Neural progenitor cell (in vitro differentiated cells): ENCODE results near the gene GXYLT1. TPM values are rescaled to one million over a fixed set of nuclear protein-coding genes. Genes with fewer than 3 reads are reported as not detected.
"Not testable (repeated sequence)": the region's sequence is repeated elsewhere in the genome, so short reads cannot be mapped to it uniquely, and the experiment has no call there.

Source experiments
- DNase-seq: peaks from one replicate; pipeline ENCODE4 v3.0.0-alpha.2; 2016; ENCODE audit warnings: low spot score
- H2AFZ ChIP-seq: fragments of 200-600 bp; sonication (generic); replicated peaks from 2 replicates; pipeline ENCODE4 v1.6.1; 2016; ENCODE audit warnings: antibody characterized with exemption
- H3F3A ChIP-seq: fragments of 200-600 bp; sonication (generic); 2 replicates; pipeline ENCODE4 v1.6.1; 2016; ENCODE audit warnings: antibody characterized with exemption, low read depth
- H3K27ac ChIP-seq: fragments of 200-600 bp; sonication (generic); 2 replicates; pipeline ENCODE4 v1.5.1; 2016; ENCODE audit warnings: mild to moderate bottlenecking
- H3K27me3 ChIP-seq: fragments of 200-600 bp; sonication (generic); 2 replicates; pipeline ENCODE4 v1.6.1; 2016; ENCODE audit warnings: mild to moderate bottlenecking, moderate library complexity
- H3K36me3 ChIP-seq: fragments of 200-600 bp; sonication (generic); 2 replicates; pipeline ENCODE4 v1.5.1; 2016
- H3K4me1 ChIP-seq: fragments of 200-600 bp; sonication (generic); 2 replicates; pipeline ENCODE4 v1.6.1; 2016; ENCODE audit warnings: mixed run types
- H3K4me2 ChIP-seq: fragments of 200-600 bp; sonication (generic); 2 replicates; pipeline ENCODE4 v1.6.1; 2016
- H3K4me3 ChIP-seq: fragments of 200-600 bp; sonication (generic); 2 replicates; pipeline ENCODE4 v1.5.1; 2016
- H3K79me2 ChIP-seq: fragments of 200-600 bp; sonication (generic); 2 replicates; pipeline ENCODE4 v1.6.1; 2016; ENCODE audit warnings: low read depth
- H3K9ac ChIP-seq: fragments of 200-600 bp; sonication (generic); 2 replicates; pipeline ENCODE4 v1.6.1; 2016
- H3K9me3 ChIP-seq: fragments of 200-600 bp; sonication (generic); 2 replicates; pipeline ENCODE4 v1.5.1; 2016; ENCODE audit warnings: low read depth
- H4K20me1 ChIP-seq: fragments of 200-600 bp; sonication (generic); 2 replicates; pipeline ENCODE4 v1.6.1; 2016; ENCODE audit warnings: low read depth
- H3K27ac Mint-ChIP-seq: 3 replicates; pipeline ENCODE4 v1.8.0; 2021; ENCODE audit warnings: mixed read lengths
- H3K27me3 Mint-ChIP-seq: 2 replicates; pipeline ENCODE4 v1.8.0; 2022; ENCODE audit warnings: low read depth, mild to moderate bottlenecking, inconsistent platforms, moderate library complexity, mixed read lengths; ENCODE audit not compliant: insufficient read depth
- H3K36me3 Mint-ChIP-seq: 3 replicates; pipeline ENCODE4 v1.8.0; 2021; ENCODE audit warnings: mixed read lengths
- H3K4me1 Mint-ChIP-seq: 3 replicates; pipeline ENCODE4 v1.8.0; 2021; ENCODE audit warnings: mixed read lengths
- H3K4me3 Mint-ChIP-seq: 3 replicates; pipeline ENCODE4 v1.8.0; 2021; ENCODE audit warnings: mild to moderate bottlenecking, moderate library complexity, mixed read lengths
- H3K9me3 Mint-ChIP-seq: 3 replicates; pipeline ENCODE4 v1.8.0; 2020; ENCODE audit warnings: mixed read lengths
- EZH2 ChIP-seq: fragments of 200-600 bp; sonication (generic); IDR thresholded peaks from 2 replicates; pipeline ENCODE4 v1.6.1; 2017; ENCODE audit warnings: antibody characterized with exemption, mild to moderate bottlenecking, moderate library complexity
- EZH2phosphoT487 ChIP-seq: fragments of 200-600 bp; sonication (generic); IDR thresholded peaks from 2 replicates; pipeline ENCODE4 v1.6.1; 2017; ENCODE audit warnings: antibody characterized with exemption
- total RNA-seq: library from RNA; depleted of rRNA; stranded (reverse); fragments of >200 nt; gene quantifications from 2 replicates; pipeline ENCODE4 v1.2.3, GENCODE V29; 2015; ENCODE audit warnings: low replicate concordance
- TF ChIP-seq, protein P1 (sequence below): fragments of 200-600 bp; sonication (generic); IDR thresholded peaks from 2 replicates; pipeline ENCODE4 v1.5.1; 2017; ENCODE audit warnings: antibody characterized with exemption, mild to moderate bottlenecking

The GXYLT1 gene
- total RNA-seq, 1 donor from 2014 or later: 27.5 TPM

DNA sequence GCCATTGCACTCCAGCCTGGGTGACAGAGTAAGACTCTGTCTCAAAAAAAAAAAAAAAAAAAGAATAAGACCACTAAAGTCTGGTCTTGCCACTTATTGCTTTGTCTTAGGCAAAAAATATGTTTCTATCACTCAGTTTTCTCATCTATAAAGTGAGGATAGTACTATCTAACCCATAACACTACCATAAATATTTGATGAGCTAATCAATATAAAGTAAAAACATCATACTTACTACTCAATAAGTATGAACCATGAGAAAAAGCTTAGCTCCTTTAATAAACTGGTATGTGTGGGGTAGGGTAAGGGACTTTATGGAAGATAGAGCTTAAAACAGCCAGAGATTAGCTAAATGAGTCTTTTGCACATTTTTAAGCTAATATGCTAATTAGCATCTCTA lies 85.5 kb downstream of the GXYLT1 start:
- Mint-ChIP-seq H3K4me1 (no peaks in the 10 kb centered on the region), H3K27me3 (peaks cover under 1% of the 10 kb centered on the region), H3K36me3 (peaks cover 2% of the 10 kb centered on the region), H3K27ac (no peak overlapping the region), H3K4me3 (no peak overlapping the region), H3K9me3 (peaks cover 22% of the 10 kb centered on the region)
- H4K20me1 ChIP-seq: no peaks in the 10 kb centered on the region
- no peaks in the 10 kb centered on the region for H3K4me1 ChIP-seq
- no peak overlapping the region for H3K4me2 ChIP-seq
- TF ChIP-seq, protein P1, sequence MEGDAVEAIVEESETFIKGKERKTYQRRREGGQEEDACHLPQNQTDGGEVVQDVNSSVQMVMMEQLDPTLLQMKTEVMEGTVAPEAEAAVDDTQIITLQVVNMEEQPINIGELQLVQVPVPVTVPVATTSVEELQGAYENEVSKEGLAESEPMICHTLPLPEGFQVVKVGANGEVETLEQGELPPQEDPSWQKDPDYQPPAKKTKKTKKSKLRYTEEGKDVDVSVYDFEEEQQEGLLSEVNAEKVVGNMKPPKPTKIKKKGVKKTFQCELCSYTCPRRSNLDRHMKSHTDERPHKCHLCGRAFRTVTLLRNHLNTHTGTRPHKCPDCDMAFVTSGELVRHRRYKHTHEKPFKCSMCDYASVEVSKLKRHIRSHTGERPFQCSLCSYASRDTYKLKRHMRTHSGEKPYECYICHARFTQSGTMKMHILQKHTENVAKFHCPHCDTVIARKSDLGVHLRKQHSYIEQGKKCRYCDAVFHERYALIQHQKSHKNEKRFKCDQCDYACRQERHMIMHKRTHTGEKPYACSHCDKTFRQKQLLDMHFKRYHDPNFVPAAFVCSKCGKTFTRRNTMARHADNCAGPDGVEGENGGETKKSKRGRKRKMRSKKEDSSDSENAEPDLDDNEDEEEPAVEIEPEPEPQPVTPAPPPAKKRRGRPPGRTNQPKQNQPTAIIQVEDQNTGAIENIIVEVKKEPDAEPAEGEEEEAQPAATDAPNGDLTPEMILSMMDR: no peak
- TF ChIP-seq EZH2phosphoT487: no peak
- TF ChIP-seq EZH2: no peak
- H3K27me3 ChIP-seq: no peaks in the 10 kb centered on the region
- DNase-seq: no peak
- H2AFZ ChIP-seq: no peak overlapping the region
- H3K9ac ChIP-seq: no peak overlapping the region
- H3K79me2 ChIP-seq: no peaks in the 10 kb centered on the region
- H3F3A ChIP-seq: no peaks in the 10 kb centered on the region
- H3K9me3 ChIP-seq: no peaks in the 10 kb centered on the region
- no peak overlapping the region for H3K4me3 ChIP-seq
- no peaks in the 10 kb centered on the region for H3K36me3 ChIP-seq
- H3K27ac ChIP-seq: no peak overlapping the region

DNA sequence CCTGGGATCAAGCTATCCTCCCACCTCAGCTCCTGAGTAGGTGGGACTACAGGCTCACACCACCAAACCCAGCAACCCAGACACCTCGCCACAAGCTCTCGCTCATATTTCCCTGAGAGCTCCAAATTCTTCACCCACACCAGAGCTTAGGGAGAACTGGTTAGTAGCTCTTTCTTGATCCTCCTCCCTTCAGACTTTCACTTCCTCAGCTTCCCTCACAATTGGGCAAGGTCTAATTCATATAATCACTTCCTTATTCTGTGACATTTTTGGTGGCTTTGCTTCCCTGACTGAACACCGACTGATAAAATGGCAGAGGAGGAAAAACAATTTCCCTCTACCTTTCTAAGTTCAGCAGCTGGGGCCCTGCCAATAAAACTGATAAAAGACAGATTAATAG lies 88.5 kb downstream of the GXYLT1 start:
- H3K4me1 Mint-ChIP-seq: no peaks in the 10 kb centered on the region
- H3K27ac Mint-ChIP-seq: no peak overlapping the region
- H3K4me3 ChIP-seq: no peak overlapping the region
- peaks cover 2% of the 10 kb centered on the region for H3K36me3 Mint-ChIP-seq
- no peak overlapping the region for H3K4me2 ChIP-seq
- no peaks in the 10 kb centered on the region for H3K4me1 ChIP-seq
- H3K27me3 ChIP-seq: no peaks in the 10 kb centered on the region
- H3K4me3 Mint-ChIP-seq: no peak overlapping the region
- no peaks in the 10 kb centered on the region for H3F3A ChIP-seq
- no peak overlapping the region for H2AFZ ChIP-seq
- no peaks in the 10 kb centered on the region for H4K20me1 ChIP-seq
- H3K9ac ChIP-seq: no peak overlapping the region
- no peaks in the 10 kb centered on the region for H3K9me3 ChIP-seq
- DNase-seq: no peak
- H3K79me2 ChIP-seq: no peaks in the 10 kb centered on the region
- H3K27me3 Mint-ChIP-seq: no peaks in the 10 kb centered on the region
- no peaks in the 10 kb centered on the region for H3K36me3 ChIP-seq
- H3K27ac ChIP-seq: no peak overlapping the region
- TF ChIP-seq EZH2phosphoT487: no peak
- TF ChIP-seq, protein P1: no peak
- peaks cover 4% of the 10 kb centered on the region for H3K9me3 Mint-ChIP-seq

DNA sequence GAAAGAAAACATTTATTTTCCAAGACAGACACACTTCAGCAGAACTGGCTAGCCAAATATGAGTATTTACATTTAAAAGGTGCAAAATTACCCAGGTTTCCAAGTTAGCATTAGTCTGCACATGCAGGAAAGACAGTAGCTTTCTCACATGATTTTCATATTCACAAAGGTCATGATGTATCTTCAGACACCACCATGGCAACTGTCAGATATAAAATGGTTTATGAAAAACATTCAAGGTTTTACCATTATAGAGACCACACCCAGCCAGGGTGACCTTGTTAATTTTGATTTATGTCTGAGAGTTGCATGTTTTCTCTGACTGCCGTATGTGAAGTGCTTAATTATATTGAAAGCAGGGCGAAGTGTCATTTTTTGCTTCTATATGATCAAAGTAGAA lies 91.2 kb downstream of the GXYLT1 start:
- no peaks in the 10 kb centered on the region for H3F3A ChIP-seq
- Mint-ChIP-seq H3K9me3 (peaks cover 9% of the 10 kb centered on the region), H3K27ac (no peak overlapping the region), H3K4me3 (no peak overlapping the region), H3K4me1 (no peaks in the 10 kb centered on the region), H3K36me3 (peaks cover 4% of the 10 kb centered on the region), H3K27me3 (no peaks in the 10 kb centered on the region)
- no peaks in the 10 kb centered on the region for H3K4me1 ChIP-seq
- TF ChIP-seq EZH2phosphoT487 (no peak), EZH2 (no peak)
- TF ChIP-seq, protein P1: no peak
- H3K27me3 ChIP-seq: no peaks in the 10 kb centered on the region
- H3K4me3 ChIP-seq: no peak overlapping the region
- no peak overlapping the region for H3K27ac ChIP-seq
- H4K20me1 ChIP-seq: no peaks in the 10 kb centered on the region
- H2AFZ ChIP-seq: no peak overlapping the region
- H3K9ac ChIP-seq: no peak overlapping the region
- H3K4me2 ChIP-seq: no peak overlapping the region
- DNase-seq: no peak
- H3K36me3 ChIP-seq: no peaks in the 10 kb centered on the region
- no peaks in the 10 kb centered on the region for H3K9me3 ChIP-seq
- H3K79me2 ChIP-seq: no peaks in the 10 kb centered on the region

DNA sequence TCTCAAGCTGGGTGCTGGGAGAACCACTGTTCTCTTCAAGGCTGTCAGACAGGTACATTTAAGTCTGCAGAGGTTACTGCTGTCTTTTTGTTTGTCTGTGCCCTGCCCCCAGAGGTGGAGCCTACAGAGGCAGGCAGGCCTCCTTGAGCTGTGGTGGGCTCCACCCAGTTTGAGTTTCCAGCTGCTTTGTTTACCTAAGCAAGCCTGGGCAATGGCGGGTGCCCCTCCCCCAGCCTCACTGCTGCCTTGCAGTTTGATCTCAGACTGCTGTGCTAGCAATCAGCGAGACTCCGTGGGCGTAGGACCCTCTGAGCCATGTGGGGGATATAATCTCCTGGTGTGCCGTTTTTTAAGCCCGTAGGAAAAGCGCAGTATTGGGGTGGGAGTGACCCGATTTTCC lies 95.7 kb downstream of the GXYLT1 start:
- H3K4me1 Mint-ChIP-seq, H3K27me3 ChIP-seq, H3K79me2 ChIP-seq, H3K4me2 ChIP-seq, H3K4me3 Mint-ChIP-seq, H3F3A ChIP-seq, H4K20me1 ChIP-seq, H3K36me3 Mint-ChIP-seq, H3K36me3 ChIP-seq, H3K4me3 ChIP-seq, DNase-seq, H3K4me1 ChIP-seq, H3K9ac ChIP-seq, H3K9me3 ChIP-seq, H3K27ac ChIP-seq, H2AFZ ChIP-seq, H3K27ac Mint-ChIP-seq, H3K27me3 Mint-ChIP-seq: not testable (repeated sequence)
- H3K9me3 Mint-ChIP-seq: peaks cover 22% of the 10 kb centered on the region
